ENCODE results near the gene GAL. TPM values are rescaled to one million over a fixed set of nuclear protein-coding genes. Genes with fewer than 3 reads are reported as not detected.

The GAL gene
- total RNA-seq, 2 donors from 2014 or later: 3.2 to 3.5 TPM

- intact Hi-C loops (cut with DNase I): no loop called here
- H3K36me3 ChIP-seq: no peaks in the 10 kb centered on the region
- no peak overlapping the region for H3K9ac ChIP-seq (ENCODE audit: low read depth in 2 of 2, low read length in 2 of 2)
- no peaks in the 10 kb centered on the region for H3K27me3 ChIP-seq
- no peaks in the 10 kb centered on the region for H3K9me3 ChIP-seq
- no peak for DNase-seq
- no peak for TF ChIP-seq CTCF (IDR thresholded peaks at IDR 0.05)
- no peak overlapping the region for H3K4me3 ChIP-seq
- no peaks in the 10 kb centered on the region for H3K4me1 ChIP-seq
- H3K27ac ChIP-seq: no peak overlapping the region
These were observed 51.3 kb downstream of the GAL start for GRCh38 chr11:68735646-68736045.

Other genes with a start within 250 kb of the GAL start
- gene PPP6R3, start 223.8 kb upstream of the GAL start, total RNA-seq: 100 to 1,000 TPM in 1 of 2 donors, 10 to 100 TPM in 1; 95.0 to 103 TPM
- gene TESMIN, start 67.0 kb downstream of the GAL start, total RNA-seq: 10 to 100 TPM; 14.3 to 20.7 TPM
- gene CPT1A, start 157.4 kb downstream of the GAL start, total RNA-seq: 100 to 1,000 TPM; 197 to 213 TPM
- 100 to 1,000 TPM in 1 of 2 donors, 10 to 100 TPM in 1; 59.8 to 104 TPM for gene MRPL21, start 219.3 kb downstream of the GAL start, total RNA-seq
- 10 to 100 TPM; 16.6 to 20.4 TPM for gene IGHMBP2, start 219.3 kb downstream of the GAL start, total RNA-seq